ENCODE measurements around the gene UROD.
A peak's percentile ranks its signal among the peaks of the same experiment; 100 is the strongest.
"Not testable (repeated sequence)": the region's sequence is repeated elsewhere in the genome, so short reads cannot be mapped to it uniquely, and the experiment has no call there.

The UROD gene

DNA sequence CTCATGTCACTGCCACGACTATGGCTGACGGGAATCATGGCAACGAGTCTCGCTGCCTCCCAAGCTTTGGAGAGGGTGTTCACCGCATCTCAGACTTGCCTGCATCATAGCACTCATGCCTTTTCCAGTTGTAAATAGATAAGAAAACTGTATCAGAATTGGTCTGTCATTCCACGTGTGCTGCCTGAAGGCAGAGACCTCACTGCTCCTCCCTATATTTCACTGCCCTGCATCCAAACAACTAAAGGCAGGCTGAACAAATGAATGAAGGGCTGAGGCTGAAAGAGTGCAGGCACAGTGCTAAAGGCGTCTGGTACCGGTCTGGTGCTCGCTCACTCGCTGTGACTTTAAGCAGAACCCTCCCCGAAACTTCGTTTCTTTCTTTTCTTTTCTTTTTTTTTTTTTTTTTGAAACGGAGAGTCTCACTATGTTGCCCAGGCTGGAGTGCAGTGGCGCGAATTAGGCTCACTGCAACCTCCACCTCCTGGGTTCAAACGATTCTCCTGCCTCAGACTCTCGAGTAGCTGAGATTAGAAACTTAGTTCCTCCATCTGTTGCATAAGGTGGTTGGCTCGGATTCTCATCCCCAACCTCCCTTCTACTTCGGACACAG, 26.2 kb upstream of the UROD start:
- peak overlapping the region; percentile 72 for H3K4me3 ChIP-seq (ENCODE audit: low read depth, low read length)
- TF ChIP-seq, protein P1, sequence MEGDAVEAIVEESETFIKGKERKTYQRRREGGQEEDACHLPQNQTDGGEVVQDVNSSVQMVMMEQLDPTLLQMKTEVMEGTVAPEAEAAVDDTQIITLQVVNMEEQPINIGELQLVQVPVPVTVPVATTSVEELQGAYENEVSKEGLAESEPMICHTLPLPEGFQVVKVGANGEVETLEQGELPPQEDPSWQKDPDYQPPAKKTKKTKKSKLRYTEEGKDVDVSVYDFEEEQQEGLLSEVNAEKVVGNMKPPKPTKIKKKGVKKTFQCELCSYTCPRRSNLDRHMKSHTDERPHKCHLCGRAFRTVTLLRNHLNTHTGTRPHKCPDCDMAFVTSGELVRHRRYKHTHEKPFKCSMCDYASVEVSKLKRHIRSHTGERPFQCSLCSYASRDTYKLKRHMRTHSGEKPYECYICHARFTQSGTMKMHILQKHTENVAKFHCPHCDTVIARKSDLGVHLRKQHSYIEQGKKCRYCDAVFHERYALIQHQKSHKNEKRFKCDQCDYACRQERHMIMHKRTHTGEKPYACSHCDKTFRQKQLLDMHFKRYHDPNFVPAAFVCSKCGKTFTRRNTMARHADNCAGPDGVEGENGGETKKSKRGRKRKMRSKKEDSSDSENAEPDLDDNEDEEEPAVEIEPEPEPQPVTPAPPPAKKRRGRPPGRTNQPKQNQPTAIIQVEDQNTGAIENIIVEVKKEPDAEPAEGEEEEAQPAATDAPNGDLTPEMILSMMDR (IDR thresholded peaks at IDR 0.05; ENCODE audit: borderline replicate concordance, insufficient read depth, low read depth, low read length), result no peak

DNA sequence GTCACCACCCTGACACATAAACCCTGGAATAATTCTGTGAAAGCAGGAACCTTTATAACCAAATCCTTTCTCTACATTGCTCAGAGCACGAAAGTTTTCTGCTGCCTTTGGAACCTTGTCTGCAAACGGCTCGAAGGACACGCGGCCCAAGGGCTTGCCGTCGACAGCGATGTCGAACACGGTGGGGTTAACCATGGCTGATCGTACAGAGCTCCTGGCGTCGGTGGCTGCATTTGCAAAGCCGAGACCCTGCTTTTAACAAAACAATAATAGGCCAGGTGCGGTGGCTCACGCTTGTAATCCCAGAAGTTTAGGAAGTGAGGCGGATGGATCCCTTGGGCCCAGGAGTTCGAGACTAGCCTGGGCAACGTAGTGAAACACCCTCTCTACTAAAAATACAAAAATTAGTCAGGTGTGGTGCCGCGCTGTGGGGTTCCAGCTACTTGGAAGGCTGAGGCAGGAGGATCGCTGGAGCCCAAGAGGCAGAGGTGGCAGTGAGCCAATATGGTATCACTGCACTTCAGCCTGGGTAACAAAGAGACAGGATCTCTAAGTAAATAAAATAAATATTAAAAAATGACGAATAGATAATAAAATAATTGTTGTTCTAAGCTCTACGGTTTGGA, 23.4 kb upstream of the UROD start:
- TF ChIP-seq, protein P1 (IDR thresholded peaks at IDR 0.05; ENCODE audit: borderline replicate concordance, insufficient read depth, low read depth, low read length), result no peak
- no peak overlapping the region for H3K4me3 ChIP-seq (ENCODE audit: low read depth, low read length)

DNA sequence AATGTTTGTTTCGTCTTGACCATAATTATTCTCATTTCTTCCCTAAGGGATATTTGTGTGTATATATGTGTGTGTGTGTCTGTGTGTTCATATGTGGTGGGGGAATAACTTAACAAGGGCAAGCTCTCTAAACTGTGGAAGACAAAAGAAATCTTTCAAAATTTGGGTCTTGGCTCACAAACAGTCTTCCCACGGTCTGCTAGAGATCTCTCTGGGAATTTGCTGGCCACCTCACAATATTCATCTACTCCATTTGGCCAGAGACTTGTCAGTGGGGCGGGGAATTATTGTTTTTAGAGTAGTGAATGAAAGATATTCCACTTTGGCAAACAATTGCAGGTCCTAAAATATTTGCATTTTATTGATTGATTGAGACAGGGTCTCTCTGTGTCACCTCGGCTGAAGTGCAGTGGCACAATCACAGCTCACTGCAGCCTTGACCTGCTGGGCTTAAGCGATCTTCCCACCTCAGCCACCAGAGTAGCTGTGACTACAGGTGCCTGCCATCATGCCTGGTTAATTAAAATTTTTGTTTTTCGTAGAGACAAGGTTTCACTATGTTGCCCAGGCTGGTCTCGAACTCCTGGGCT, 17.6 kb upstream of the UROD start:
- TF ChIP-seq, protein P1 (IDR thresholded peaks at IDR 0.05; ENCODE audit: borderline replicate concordance, insufficient read depth, low read depth, low read length), result no peak
- no peak overlapping the region for H3K4me3 ChIP-seq (ENCODE audit: low read depth, low read length)

DNA sequence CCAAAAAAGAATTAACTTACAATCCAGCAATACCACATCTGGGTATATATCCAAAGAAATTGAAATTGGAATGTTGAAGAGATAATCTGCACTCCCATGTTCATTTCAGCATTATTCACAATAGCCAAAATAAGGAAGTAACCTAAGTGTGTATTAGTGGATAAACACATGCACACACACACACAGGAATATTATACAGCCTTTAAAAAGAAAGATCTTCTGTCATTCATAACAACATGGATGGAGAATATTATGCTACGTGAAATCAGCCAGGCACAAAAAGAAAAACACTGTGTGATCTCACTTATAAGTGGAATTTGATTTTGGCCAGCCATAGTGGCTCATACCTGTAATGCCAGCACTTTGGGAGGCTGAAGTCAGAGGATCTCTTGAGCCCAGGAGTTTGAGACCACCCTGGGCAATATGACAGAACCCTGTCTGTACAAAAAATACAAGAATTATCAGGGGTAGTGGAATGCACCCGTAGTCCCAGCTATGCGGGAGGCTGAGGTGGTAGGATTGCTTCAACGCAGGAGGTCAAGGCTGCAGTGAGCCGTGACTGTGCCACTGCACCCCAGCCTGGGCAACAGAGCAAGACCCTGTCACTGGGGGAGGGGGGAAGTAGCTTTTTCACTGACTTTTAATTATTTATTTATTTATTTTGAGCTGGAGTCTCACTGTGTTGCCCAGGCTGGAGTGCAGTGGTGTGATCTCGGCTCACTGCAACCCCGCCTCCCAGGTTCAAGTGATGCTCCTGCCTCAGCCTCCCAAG, 16.4 kb upstream of the UROD start:
- H3K4me3 ChIP-seq (ENCODE audit: low read depth, low read length), result no peak overlapping the region
- TF ChIP-seq, protein P1 (IDR thresholded peaks at IDR 0.05; ENCODE audit: borderline replicate concordance, insufficient read depth, low read depth, low read length), result no peak

DNA sequence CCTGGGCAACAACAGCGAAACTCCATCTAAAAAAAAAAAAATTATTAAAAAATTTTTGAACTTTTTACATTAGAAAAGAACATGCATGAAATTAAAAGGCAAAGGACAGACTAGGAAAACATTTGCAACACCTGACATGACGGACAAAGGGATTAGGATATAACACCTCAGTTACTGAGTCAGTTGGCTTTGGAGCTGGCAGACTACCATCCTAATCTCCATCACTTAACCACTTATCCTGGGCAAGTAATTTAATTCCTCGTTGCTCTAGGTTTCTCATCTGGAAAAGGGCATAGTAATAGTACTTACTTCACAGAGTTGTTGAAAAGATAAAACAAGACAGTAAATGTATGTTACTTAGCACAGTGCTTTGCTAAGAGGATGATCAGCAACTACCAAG, 12.8 kb upstream of the UROD start:
- H3K4me3 ChIP-seq (ENCODE audit: low read depth, low read length), result no peak overlapping the region
- TF ChIP-seq, protein P1 (IDR thresholded peaks at IDR 0.05; ENCODE audit: borderline replicate concordance, insufficient read depth, low read depth, low read length), result no peak

DNA sequence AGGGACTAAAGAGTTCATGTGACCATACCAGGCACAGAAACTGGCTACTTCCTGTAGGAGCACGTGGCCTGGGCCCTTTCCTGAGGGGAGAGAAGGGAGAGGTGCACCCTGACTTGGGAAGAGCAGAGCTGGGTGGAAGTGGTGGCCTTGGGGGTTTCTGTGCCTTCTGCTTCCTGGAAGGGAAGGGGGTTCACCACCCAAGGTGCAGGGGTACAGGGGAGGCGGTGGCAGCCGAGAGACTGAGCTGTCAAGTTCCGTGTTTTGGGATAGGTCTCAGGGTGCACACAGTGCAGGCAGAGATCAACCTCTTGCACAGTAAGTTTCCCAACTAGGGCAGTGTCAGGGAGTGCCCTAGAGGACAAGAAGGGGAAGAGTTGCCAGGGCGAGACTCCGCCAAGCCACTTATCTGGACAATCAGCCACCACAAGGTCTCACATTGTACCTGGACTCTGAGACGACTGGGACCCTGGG, 11.0 kb upstream of the UROD start:
- H3K4me3 ChIP-seq (ENCODE audit: low read depth, low read length), result no peak overlapping the region
- TF ChIP-seq, protein P1 (IDR thresholded peaks at IDR 0.05; ENCODE audit: borderline replicate concordance, insufficient read depth, low read depth, low read length), result no peak

DNA sequence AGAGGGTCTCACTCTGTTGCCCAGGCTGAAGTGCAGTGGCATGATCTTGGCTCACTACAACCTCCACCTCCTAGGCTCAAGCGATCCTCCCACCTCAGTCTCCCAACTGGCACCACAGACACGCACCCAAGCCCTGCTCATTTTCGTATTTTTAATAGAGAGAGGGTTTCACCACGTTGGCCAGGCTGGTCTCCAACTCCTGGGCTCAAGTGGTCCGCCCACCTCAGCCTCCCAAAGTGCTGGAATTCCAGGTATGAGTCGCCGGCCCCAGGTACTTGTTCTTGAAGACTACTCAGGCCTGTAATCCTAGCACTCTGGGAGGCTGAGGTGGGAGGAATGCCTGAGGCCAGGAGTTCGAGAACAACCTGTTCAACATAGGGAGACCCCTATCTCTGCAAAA, 10.5 kb upstream of the UROD start:
- H3K4me3 ChIP-seq (ENCODE audit: low read depth, low read length), result not testable (repeated sequence)

All from GM12875 (cell line).